HG03439 (cell line): ENCODE measurements around the gene GIN1.
"Not testable (repeated sequence)": the region's sequence is repeated elsewhere in the genome, so short reads cannot be mapped to it uniquely, and the experiment has no call there.

ENCODE experiments used
- ATAC-seq: cut with Tn5 transposase; IDR thresholded peaks from one replicate; pipeline ENCODE4 v1.9.1; 2021; ENCODE audit warnings: mild to moderate bottlenecking, moderate library complexity; ENCODE audit not compliant: unreplicated experiment

Gene GIN1, protein sequence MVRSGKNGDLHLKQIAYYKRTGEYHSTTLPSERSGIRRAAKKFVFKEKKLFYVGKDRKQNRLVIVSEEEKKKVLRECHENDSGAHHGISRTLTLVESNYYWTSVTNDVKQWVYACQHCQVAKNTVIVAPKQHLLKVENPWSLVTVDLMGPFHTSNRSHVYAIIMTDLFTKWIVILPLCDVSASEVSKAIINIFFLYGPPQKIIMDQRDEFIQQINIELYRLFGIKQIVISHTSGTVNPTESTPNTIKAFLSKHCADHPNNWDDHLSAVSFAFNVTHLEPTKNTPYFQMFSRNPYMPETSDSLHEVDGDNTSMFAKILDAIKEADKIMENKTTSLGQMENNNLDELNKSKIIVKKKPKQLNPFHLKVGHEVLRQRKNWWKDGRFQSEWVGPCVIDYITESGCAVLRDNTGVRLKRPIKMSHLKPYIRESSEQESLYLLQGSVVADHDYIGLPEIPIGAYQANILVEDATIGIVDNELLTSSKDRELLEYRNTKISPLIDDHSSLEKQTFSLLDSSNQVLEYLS

DNA sequence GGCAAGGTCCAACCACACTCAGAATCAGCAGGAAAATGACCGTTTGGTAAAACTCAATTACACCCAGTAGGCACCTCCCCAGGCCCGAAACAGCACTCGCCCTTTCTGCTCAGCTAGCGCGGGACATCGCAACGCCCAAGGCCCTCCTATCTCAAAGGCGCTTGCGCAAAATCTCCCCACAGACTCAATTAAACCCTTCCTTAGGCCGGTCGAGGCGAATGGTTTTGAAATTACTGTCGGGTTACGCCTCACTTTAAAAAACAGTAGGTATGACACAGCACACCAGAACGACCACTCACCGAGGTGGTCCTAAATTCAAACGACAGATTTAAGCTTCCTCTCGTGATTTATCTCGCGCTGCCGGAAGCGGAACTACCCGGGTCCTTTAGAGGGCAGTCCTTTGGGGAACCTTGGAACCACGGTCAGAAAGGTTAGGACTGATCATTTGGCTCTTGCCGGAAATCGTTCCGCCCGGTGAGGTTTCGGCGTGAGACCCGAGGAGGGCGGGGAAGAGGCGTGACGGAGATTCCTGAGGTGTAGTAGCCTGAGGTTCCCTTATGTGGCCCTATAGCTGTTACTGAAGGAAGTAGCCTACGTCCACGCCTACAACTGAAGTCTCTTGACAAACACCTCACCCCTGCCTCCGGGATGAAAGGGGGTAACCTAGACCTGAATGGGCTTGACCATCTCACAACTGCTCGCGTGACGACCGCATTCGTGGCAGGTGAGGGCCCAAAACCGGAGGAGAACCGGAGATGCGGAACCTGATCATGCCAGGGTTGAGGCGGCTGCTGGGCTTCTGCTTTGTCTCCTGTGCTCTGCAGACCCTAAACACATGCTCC lies at the start of gene GIN1, which contains the start of gene PPIP5K2:
Gene GIN1, minus strand, starts transcription at position 374 of the 842 bp plus-strand sequence. CDS start 11,431 bp downstream, outside the sequence.
Gene PPIP5K2, plus strand, starts transcription at position 537 of the 842 bp plus-strand sequence. CDS start 9,289 bp downstream, outside the sequence.
- peak; percentile 95 for ATAC-seq

DNA sequence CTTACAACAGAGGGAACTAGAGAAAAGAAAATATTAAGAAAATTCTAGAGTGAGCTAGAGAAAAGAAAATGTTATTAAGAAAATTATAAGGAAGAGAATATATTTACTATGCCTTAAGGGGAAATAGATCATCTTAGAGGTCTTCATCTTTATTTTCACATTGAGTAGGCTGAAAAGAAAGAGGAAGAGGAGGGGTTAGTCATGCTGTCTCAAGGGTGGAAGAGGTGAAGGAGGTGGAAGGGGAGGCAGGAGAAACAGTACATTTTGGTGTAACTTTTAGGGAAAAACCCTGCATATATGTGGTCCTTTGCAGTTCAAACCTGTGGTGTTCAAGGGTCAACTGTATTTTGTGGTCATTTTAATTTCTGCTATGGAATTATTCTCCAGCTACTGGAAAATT lies 46.8 kb upstream of the GIN1 start:
- ATAC-seq = no peak

- no peak for ATAC-seq
Measured at GRCh38 chr5:103151156-103151555, 31.2 kb upstream of the GIN1 start.

DNA sequence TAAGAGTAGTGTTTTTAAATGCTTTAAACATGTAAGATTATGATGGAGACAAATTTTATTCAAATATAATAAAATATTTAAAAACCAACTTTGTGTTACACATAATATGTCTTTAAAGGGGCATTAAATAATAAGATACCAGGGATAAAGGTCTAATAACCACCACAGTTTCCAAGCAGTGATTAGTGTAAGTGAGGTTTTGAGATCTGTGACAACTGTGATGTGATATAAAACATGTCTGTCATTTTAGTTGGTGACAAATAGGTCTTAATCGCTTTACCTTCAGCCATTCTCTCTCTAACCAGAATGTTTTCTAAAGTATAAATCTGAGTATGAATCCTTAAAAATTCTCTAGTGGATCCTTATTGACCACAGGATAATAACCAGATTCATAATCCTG lies 28.3 kb upstream of the GIN1 start:
- ATAC-seq = no peak

DNA sequence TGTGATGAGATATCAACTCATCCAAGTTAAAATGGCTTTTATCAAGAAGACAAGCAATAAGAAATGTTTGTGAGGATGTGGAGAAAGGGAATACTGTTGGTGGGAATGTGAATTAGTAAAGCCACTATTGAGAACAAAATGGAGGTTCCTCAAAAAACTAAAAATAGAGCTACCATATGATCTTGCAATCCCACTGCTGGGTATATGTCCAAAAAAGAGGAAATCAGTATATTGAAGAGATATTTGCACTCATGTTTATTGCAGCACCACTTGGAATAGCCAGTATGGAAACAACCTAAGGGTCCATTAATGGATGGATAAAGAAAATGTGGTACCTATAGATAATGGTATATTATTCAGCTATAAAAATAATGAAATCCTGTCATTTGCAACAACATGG lies 25.3 kb upstream of the GIN1 start:
- no peak for ATAC-seq

DNA sequence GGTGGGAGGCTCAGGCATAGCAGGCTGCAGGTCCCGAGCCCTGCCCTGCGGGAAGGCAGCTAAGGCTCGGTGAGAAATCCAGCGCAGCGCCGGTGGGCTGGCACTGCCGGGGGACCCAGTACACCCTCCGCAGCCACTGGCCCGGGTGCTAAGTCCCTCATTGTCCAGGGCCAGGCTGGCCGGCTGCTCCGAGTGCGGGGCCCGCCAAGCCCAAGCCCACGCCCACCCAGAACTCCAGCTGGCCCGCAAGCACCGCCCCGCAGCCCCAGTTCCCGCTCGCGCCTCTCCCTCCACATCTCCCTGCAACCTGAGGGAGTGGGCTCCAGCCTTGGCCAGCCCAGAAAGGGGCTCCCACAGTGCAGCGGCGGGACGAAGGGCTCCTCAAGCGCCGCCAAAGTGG lies 22.2 kb upstream of the GIN1 start:
- ATAC-seq = not testable (repeated sequence)

- ATAC-seq = peak; percentile 93
Measured at GRCh38 chr5:103139264-103139865, 19.4 kb upstream of the GIN1 start.

DNA sequence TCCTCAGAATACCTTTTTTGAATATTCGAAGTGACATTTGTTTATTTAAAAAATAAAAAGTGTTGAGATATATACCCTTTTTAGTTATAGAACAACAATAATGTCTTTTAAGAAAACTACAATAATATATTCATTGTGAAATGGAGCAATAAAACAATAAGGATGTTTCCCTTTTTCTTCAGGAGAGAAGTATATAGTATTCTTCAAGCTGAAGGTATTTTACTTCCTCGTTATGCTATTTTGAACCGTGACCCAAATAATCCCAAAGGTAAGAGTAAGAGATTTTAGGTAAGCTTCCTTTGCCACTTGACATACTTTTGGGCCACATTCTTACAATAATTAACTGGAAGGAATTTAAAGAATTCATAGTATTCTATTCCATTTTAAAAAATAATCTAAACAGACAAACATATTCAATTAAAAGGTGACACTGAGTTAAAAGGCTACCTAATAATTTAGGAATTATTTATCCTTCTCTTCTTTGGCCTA lies 18.3 kb upstream of the GIN1 start:
- ATAC-seq = no peak

DNA sequence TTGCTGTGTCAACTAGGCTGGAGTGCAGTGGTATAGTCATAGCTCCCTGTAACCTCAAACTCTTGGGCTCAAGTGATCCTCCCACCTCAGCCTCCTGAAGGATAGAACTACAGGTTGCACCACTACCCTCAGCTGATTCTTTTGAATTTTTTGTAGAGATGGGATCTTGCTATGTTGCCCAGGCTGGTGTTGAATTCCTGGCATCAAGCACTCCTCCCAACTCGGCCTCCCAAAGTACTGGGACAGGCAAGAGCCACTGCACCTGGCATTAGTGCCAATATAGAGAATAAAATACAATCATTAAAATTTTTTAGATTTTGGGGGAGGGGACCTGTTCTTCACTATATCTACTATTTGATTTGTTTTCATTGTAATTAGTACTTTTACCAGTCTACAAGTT lies 15.5 kb upstream of the GIN1 start:
- ATAC-seq = no peak

DNA sequence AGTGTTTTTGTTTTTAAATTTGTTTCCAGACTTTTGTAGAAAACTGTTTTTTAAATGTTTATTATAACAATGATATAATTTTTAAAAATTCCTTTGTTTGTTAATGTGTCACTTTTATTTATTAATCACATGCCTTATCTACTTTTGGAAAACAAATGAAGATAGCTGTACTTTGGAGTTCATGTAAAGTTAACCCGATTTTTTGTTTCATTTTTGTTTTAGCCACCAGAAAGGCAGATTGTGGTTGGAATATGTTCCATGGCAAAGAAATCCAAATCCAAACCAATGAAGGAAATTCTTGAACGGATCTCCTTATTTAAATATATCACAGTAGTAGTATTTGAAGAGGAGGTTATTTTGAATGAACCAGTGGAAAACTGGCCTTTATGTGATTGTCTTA lies 13.3 kb upstream of the GIN1 start:
- no peak for ATAC-seq

GRCh38 chr5:103132684-103133083 lies 12.7 kb upstream of the GIN1 start:
- ATAC-seq = no peak

DNA sequence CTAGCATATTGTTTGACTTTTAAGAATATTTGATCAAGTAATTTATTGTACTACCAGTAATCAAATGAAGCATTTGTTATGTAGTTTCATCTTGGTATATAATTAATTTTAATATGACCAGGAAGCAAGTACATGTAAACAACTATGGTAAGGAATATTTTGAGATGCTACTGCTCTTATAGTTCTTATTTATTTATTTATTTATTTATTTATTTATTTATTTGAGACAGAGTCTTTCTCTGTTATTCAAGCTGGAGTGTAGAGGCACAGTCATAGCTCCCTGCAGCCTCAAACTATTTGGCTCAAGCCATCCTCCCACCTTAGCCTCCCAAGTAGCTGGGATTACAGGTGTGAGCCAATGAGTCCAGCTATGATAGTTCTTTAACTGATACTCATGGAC lies 8.3 kb upstream of the GIN1 start:
- no peak for ATAC-seq

DNA sequence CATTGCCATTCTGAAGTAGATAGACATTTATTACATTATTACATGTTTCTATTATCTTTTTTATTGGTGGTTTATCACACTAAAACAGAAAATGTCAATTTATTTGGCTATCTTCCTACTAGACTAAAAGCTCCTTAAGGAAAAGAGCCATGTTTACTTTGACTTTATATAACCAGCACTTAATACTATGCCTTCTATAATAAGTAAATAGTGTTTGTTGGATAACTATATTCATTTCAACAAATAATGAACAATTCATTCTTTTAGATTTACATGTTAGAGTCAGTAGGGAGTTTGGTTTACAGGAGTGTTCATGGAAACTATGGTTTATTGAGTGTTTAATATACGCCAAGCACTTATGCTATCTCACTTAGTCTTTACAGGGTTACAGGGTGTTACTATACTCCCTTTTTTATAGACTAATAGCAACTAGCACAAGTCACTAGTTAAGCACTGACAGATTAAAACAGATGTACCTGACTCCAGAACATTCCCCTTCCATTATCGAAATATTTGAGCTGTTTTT lies 7.4 kb upstream of the GIN1 start:
- no peak for ATAC-seq

GRCh38 chr5:103126557-103126956 lies 6.6 kb upstream of the GIN1 start:
- no peak for ATAC-seq

DNA sequence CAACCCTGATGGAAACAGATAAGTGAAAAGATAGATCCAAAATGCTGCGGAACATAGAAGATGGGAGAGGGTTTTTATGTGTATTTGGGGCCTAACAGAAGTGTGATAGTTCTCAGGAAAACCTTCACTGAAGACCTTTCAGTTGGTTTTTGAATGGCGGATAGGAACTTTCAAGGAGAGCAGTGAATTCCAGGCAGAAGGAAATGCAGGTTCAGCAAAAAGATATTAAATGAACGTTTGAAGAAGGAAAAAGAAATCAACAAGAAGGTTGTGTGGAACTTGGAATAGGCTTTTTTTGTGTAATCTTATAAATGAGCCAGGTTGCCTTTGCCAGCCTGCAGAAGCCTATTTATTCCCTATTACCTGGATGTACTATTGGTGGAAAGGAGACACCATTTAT lies 2.3 kb upstream of the GIN1 start:
- ATAC-seq = no peak

GRCh38 chr5:103120607-103121200 lies 766 bp upstream of the GIN1 start:
- ATAC-seq = no peak

- no peak for ATAC-seq
Measured at GRCh38 chr5:103119070-103119764, 721 bp downstream of the GIN1 start.

GRCh38 chr5:103117471-103117991 lies 2.4 kb downstream of the GIN1 start:
- ATAC-seq = no peak

DNA sequence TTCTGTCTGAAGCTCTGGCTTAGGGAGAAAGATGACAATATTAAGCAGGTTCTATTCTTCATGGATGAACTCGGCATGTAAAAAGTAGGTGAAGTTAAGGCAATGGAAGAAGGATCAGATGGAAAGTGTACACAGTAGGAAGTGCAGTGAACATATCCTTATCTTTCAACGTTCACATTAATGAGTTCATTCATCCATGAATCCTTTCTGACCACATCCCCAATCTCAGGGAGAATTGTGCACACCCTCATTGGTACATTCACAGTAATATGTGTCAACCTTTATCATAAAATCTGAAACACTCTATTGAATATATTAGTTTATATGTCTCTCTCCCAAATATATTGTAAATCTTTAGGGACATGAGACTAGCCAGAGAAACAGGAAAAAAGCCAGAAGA lies 5.5 kb downstream of the GIN1 start:
- ATAC-seq = no peak

GRCh38 chr5:103112910-103113309 lies 7.0 kb downstream of the GIN1 start:
- no peak for ATAC-seq
